Heart right ventricle (tissue), 16 donors: Measurements from ENCODE around the gene ZNF148. TPM values are rescaled to one million over a fixed set of nuclear protein-coding genes. Genes with fewer than 3 reads are reported as not detected.
"Not testable (repeated sequence)": the region's sequence is repeated elsewhere in the genome, so short reads cannot be mapped to it uniquely, and the experiment has no call there.

ENCODE experiments used
- ATAC-seq, 8 donors: fragments of 200-7000 bp; cut with Tn5 transposase; one replicate each; pipeline ENCODE4 v1.9.1; 2020; ENCODE audit warnings: mild to moderate bottlenecking in 8 of 8, moderate library complexity in 8 of 8, moderate number of reproducible peaks in 1 of 8
- DNase-seq, 2 donors: peaks; one replicate each; pipeline ENCODE4 v3.0.0-alpha.2; 2020
- H3K27ac ChIP-seq, 10 donors: fragments of 200-600 bp; sonication (generic) in 2 of 10; one replicate each; pipeline versions ENCODE4 v1.5.0 to v1.8.0; 2020 to 2022; ENCODE audit warnings: mild to moderate bottlenecking in 3 of 10
- H3K27me3 ChIP-seq, 7 donors: fragments of 200-600 bp; one replicate each; pipeline ENCODE4 v1.8.0; 2021 to 2022; ENCODE audit warnings: mild to moderate bottlenecking in 2 of 7
- H3K36me3 ChIP-seq, 9 donors: fragments of 200-600 bp; sonication (generic) in 1 of 9; one replicate each; pipeline versions ENCODE4 v1.5.0 to v1.8.0; 2020 to 2022; ENCODE audit warnings: mild to moderate bottlenecking in 2 of 9
- H3K4me1 ChIP-seq, 9 donors: fragments of 200-600 bp; sonication (generic) in 1 of 9; one replicate each; pipeline versions ENCODE4 v1.5.0 to v1.8.0; 2020 to 2022; ENCODE audit warnings: mild to moderate bottlenecking in 4 of 9
- H3K4me3 ChIP-seq, 10 donors: fragments of 200-600 bp; sonication (generic) in 2 of 10; one replicate each; pipeline versions ENCODE4 v1.5.0 to v1.8.0; 2020 to 2022; ENCODE audit warnings: mild to moderate bottlenecking in 7 of 10, moderate library complexity in 2 of 10
- H3K9me3 ChIP-seq, 11 donors: fragments of 200-600 bp in 10 of 11; sonication (generic) in 2 of 11; one replicate each; pipeline versions ENCODE4 v1.5.0 to v1.8.0; 2013 to 2022; ENCODE audit warnings: mild to moderate bottlenecking in 2 of 11, control low read depth in 1 of 11, moderate library complexity in 1 of 11
- WGBS, 2 donors: extraction: QIAGEN DNeasy Blood & Tissue Kit; methylation state at CpG; one replicate each; pipeline ENCODE4 v1.1.7; 2013; ENCODE audit warnings: inconsistent platforms in 1 of 2; 5-methylcytosine and 5-hydroxymethylcytosine counted together
- intact Hi-C, 10 donors: fragments of 100-400 bp; cut with DNase I; formaldehyde crosslinking; loops; one replicate each; pipeline versions ENCODE4 v1.11.1 to v1.14.2; 2022
- polyA plus RNA-seq, 2 donors: library from polyadenylated mRNA; stranded (reverse); fragments of 200-250 nt; gene quantifications; one replicate each; pipeline ENCODE4 v1.2.3, GENCODE V29; 2013
- total RNA-seq, 10 donors: library from RNA; stranded (reverse); fragmentation: NEBNext Ultra II Directional in 3 of 10; extraction: Animal tissue kit (Norgen Biotek cat#: 25700) in 3 of 10; gene quantifications; one replicate each; pipeline versions ENCODE4 v1.2.1 to v1.2.4, GENCODE V29; 2021 to 2023
- TF ChIP-seq, protein P1 (sequence below), 9 donors: fragments of 200-600 bp; sonication (generic) in 2 of 9; IDR thresholded peaks; one replicate each; pipeline versions ENCODE4 v1.5.0 to v1.8.0; 2021 to 2022; ENCODE audit warnings: antibody characterized with exemption in 9 of 9, mild to moderate bottlenecking in 5 of 9, moderate library complexity in 1 of 9
- donor health status: Arrhythmogenic right ventricular cardiomyopathy.
- donor health status: ischemic (EF 13 %, LVEDD 7.1; RV severe dilation, severe dysfunction).
- donor health status: healthy with polysubstance abuse.
- donor health status: DM: no; HTN: yes; CAD: no.
- donor health status: DM: no; HTN: no; CAD: no.
- donor health status: ischemic (EF 25% LVEDD 6.9; RV normal size, moderate dysfunction).
- donor health status: ischemic (EF 25% LVEDD 5.7; RV mildly dilated, moderate dysfunction).
- donor health status: healthy.
- donor health status: DM: yes; HTN: yes; CAD: no.
- donor health status: Ischemic cardiomyopathy.
- donor health status: ischemic (EF 35%, LVEDD 5.7; RV mildly dilated, moderate dysfunction).
- donor health status: nonischemic (EF 11% LVEDD 7.7; RV severe dilation, severe dysfunction).
- donor health status: DM: yes; HTN: yes; CAD: no.
- donor health status: PGD.
- donor health status: ischemic (EF 29% LVEDD 5.4; RV normal size, mild dysfunction).
- donor health status: nonischemic (EF 23%, LVEDD 6.1; RV moderate dilation, normal function).

The ZNF148 gene
- total and polyA plus RNA-seq, 12 donors = 2.9 to 59.6 (median 44.7) TPM

DNA sequence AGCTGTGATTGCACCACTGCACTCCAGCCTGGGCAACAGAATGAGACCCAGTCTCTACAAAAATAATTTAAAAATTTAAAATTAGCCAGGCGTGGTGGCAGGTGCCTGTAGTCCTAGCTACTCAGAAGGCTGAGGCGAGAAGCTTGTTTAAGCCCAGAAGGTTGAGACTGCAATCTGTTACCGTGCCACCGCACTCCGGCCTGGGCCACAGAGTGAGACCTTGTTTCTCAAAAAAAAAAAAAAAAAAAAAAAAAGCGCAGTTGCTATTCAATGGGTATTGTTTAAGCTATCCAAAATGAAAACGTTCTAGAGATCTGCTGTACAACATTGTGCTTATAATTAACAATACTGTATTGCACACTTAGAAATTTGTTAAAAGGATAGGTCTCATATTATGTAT, 24.0 kb downstream of the ZNF148 start:
- H3K4me3 ChIP-seq = no peak overlapping the region
- intact Hi-C loops = loop anchor here in 1 of 10 donors (10.0 kb wide), 1 partner anchor 296 kb away; the partner anchor contains the start of gene HEG1
- ATAC-seq = peak in 1 of 8 donors; percentile 10
- peaks cover 0 to 59% (median 41%) of the 10 kb centered on the region in 9 donors for H3K4me1 ChIP-seq
- WGBS, 2 donors = 88 to 94% methylated on average over 7 of the region's 7 CpGs
- H3K27me3 ChIP-seq = no peaks in the 10 kb centered on the region
- H3K27ac ChIP-seq = no peak overlapping the region
- DNase-seq = no peak
- H3K36me3 ChIP-seq = no peaks in the 10 kb centered on the region
- peaks cover 0 to 18% (median 2%) of the 10 kb centered on the region in 11 donors for H3K9me3 ChIP-seq
- TF ChIP-seq, protein P1, sequence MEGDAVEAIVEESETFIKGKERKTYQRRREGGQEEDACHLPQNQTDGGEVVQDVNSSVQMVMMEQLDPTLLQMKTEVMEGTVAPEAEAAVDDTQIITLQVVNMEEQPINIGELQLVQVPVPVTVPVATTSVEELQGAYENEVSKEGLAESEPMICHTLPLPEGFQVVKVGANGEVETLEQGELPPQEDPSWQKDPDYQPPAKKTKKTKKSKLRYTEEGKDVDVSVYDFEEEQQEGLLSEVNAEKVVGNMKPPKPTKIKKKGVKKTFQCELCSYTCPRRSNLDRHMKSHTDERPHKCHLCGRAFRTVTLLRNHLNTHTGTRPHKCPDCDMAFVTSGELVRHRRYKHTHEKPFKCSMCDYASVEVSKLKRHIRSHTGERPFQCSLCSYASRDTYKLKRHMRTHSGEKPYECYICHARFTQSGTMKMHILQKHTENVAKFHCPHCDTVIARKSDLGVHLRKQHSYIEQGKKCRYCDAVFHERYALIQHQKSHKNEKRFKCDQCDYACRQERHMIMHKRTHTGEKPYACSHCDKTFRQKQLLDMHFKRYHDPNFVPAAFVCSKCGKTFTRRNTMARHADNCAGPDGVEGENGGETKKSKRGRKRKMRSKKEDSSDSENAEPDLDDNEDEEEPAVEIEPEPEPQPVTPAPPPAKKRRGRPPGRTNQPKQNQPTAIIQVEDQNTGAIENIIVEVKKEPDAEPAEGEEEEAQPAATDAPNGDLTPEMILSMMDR (IDR thresholded peaks at IDR 0.05) = no peak

- 62 to 63% methylated on average over 5 of the region's 5 CpGs for WGBS, 2 donors
- no peak overlapping the region for H3K27ac ChIP-seq
- no peak for DNase-seq
Measured at GRCh38 chr3:125350597-125350996, 24.5 kb downstream of the ZNF148 start.

GRCh38 chr3:125349556-125350165, 25.5 kb downstream of the ZNF148 start:
- H3K4me1 ChIP-seq = peaks cover 0 to 44% (median 28%) of the 10 kb centered on the region in 9 donors
- DNase-seq = no peak
- peaks cover 0 to 32% (median 2%) of the 10 kb centered on the region in 11 donors for H3K9me3 ChIP-seq
- no peak overlapping the region for H3K27ac ChIP-seq
- H3K36me3 ChIP-seq = no peaks in the 10 kb centered on the region
- no peak for ATAC-seq
- TF ChIP-seq, protein P1 (IDR thresholded peaks at IDR 0.05) = no peak
- intact Hi-C loops = loop anchor here in 1 of 10 donors (10.0 kb wide), 1 partner anchor 295 kb away; the partner anchor contains the start of gene HEG1
- no peaks in the 10 kb centered on the region for H3K27me3 ChIP-seq
- no peak overlapping the region for H3K4me3 ChIP-seq

More at GRCh38 chr3:125350597-125350996, 24.5 kb downstream of the ZNF148 start:
- intact Hi-C loops = loop anchor here in 1 of 10 donors (10.0 kb wide), 1 partner anchor 296 kb away; the partner anchor contains the start of gene HEG1
- Histone ChIP-seq H3K9me3 (peaks cover 0 to 24% (median 2%) of the 10 kb centered on the region in 11 donors), H3K36me3 (no peaks in the 10 kb centered on the region), H3K4me3 (no peak overlapping the region), H3K4me1 (peaks cover 0 to 54% (median 36%) of the 10 kb centered on the region in 9 donors), H3K27me3 (no peaks in the 10 kb centered on the region)
- TF ChIP-seq, protein P1 (IDR thresholded peaks at IDR 0.05) = no peak
- ATAC-seq = no peak

- TF ChIP-seq, protein P1 (IDR thresholded peaks at IDR 0.05) = no peak
- peaks cover 0 to 38% (median 2%) of the 10 kb centered on the region in 11 donors for H3K9me3 ChIP-seq
- WGBS, 2 donors = 96 to 97% methylated on average over 3 of the region's 3 CpGs
- H3K4me3 ChIP-seq = no peak overlapping the region
- no peak for ATAC-seq
- intact Hi-C loops = no loop called here
- H3K36me3 ChIP-seq = no peaks in the 10 kb centered on the region
- H3K27ac ChIP-seq = no peak overlapping the region
- H3K4me1 ChIP-seq = peaks cover 0 to 41% (median 21%) of the 10 kb centered on the region in 9 donors
- H3K27me3 ChIP-seq = no peaks in the 10 kb centered on the region
- DNase-seq = no peak
Measured at GRCh38 chr3:125349055-125349454, 26.1 kb downstream of the ZNF148 start.

GRCh38 chr3:125343367-125343766, 31.8 kb downstream of the ZNF148 start:
- not testable (repeated sequence) for ATAC-seq
- peaks cover 0 to 59% (median 2%) of the 10 kb centered on the region in 11 donors for H3K9me3 ChIP-seq
- WGBS, 2 donors = 92 to 100% methylated on average over 6 of the region's 7 CpGs

More at GRCh38 chr3:125343367-125343766, 31.8 kb downstream of the ZNF148 start:
- intact Hi-C loops, H3K36me3 ChIP-seq, H3K27me3 ChIP-seq, H3K27ac ChIP-seq, H3K4me3 ChIP-seq, H3K4me1 ChIP-seq, DNase-seq: not testable (repeated sequence)
